Immature natural killer cell (primary cell): ENCODE measurements around the gene SNTG2. TPM values are rescaled to one million over a fixed set of nuclear protein-coding genes. Genes with fewer than 3 reads are reported as not detected.
"Not testable (repeated sequence)": the region's sequence is repeated elsewhere in the genome, so short reads cannot be mapped to it uniquely, and the experiment has no call there.

Experiments used
- DNase-seq, 3 donors: peaks; one replicate each; pipeline ENCODE4 v3.0.0; 2022; ENCODE audit warnings: mixed read lengths in 1 of 3
- H3K27ac Mint-ChIP-seq, 6 donors: one replicate each; pipeline ENCODE4 v1.8.0; 2020; ENCODE audit warnings: mixed read lengths in 6 of 6, mild to moderate bottlenecking in 5 of 6, inconsistent platforms in 4 of 6, moderate library complexity in 3 of 6
- H3K27me3 Mint-ChIP-seq, 3 donors: one replicate each; pipeline ENCODE4 v1.8.0; 2020 to 2021; ENCODE audit warnings: low read depth in 3 of 3, mild to moderate bottlenecking in 3 of 3, mixed read lengths in 3 of 3, moderate library complexity in 3 of 3, inconsistent platforms in 1 of 3
- H3K36me3 Mint-ChIP-seq, 3 donors: one replicate each; pipeline ENCODE4 v1.8.0; 2020; ENCODE audit warnings: mixed read lengths in 3 of 3, inconsistent platforms in 2 of 3, mild to moderate bottlenecking in 2 of 3
- H3K4me1 Mint-ChIP-seq, 2 donors: one replicate each; pipeline ENCODE4 v1.8.0; 2020; ENCODE audit warnings: inconsistent platforms in 2 of 2, mild to moderate bottlenecking in 2 of 2, mixed read lengths in 2 of 2, moderate library complexity in 1 of 2
- H3K4me3 Mint-ChIP-seq, 5 donors: one replicate each; pipeline ENCODE4 v1.8.0; 2020; ENCODE audit warnings: mild to moderate bottlenecking in 5 of 5, mixed read lengths in 5 of 5, inconsistent platforms in 3 of 5, moderate library complexity in 3 of 5
- H3K9me3 Mint-ChIP-seq, 6 donors: one replicate each; pipeline ENCODE4 v1.8.0; 2020; ENCODE audit warnings: mild to moderate bottlenecking in 6 of 6, mixed read lengths in 6 of 6, inconsistent platforms in 4 of 6, moderate library complexity in 3 of 6
- polyA plus RNA-seq, 3 donors: library from polyadenylated mRNA; unstranded; fragments of 300-500 nt; fragmentation: Illumina TruSeq; gene quantifications; one replicate each; pipeline ENCODE4 v1.2.3, GENCODE V29; 2021

The SNTG2 gene
- polyA plus RNA-seq, 3 donors from 2014 or later: not detected

DNA sequence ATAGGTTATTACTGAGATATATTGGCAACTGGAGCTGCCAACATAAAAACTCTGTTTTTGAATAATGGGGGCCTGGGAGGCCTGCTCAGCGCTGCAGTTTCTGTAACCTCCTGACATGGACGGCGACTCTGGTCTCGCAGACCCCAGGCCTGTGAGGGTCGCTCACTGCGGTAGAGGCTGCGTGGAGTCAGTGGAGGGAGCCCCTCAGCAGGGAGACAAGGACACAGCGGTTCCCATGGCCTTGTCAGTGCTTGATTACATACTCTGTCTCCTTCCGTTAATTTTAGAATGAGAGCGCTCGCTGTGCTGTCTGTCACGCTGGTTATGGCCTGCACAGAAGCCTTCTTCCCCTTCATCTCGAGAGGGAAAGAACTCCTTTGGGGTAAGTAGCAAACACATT is 463.5 kb downstream of the SNTG2 start:
- no peak for DNase-seq
- Mint-ChIP-seq H3K36me3 (no peaks in the 10 kb centered on the region), H3K9me3 (peaks cover 0 to 2% (median 0%) of the 10 kb centered on the region in 6 donors), H3K4me1 (no peaks in the 10 kb centered on the region), H3K27ac (no peak overlapping the region), H3K4me3 (no peak overlapping the region), H3K27me3 (peaks cover 0 to 7% (median 2%) of the 10 kb centered on the region in 3 donors)

DNA sequence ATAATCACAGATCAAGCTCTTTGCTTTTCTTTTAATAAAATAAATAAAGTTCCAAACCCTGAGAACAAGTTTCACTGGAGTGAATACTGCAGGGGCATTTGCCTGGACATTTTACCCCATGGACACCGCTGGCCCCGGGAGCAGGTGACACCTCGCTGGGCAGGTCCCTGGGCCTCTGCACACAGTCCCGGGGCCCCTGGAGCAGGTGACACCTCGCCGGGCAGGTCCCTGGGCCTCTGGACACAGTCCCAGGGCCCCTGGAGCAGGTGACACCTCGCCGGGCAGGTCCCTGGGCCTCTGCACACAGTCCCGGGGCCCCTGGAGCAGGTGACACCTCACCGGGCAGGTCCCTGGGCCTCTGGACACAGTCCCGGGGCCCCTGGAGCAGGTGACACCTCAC is 464.3 kb downstream of the SNTG2 start:
- H3K4me3 Mint-ChIP-seq, H3K4me1 Mint-ChIP-seq, DNase-seq, H3K27ac Mint-ChIP-seq, H3K9me3 Mint-ChIP-seq, H3K36me3 Mint-ChIP-seq, H3K27me3 Mint-ChIP-seq: not testable (repeated sequence)

DNA sequence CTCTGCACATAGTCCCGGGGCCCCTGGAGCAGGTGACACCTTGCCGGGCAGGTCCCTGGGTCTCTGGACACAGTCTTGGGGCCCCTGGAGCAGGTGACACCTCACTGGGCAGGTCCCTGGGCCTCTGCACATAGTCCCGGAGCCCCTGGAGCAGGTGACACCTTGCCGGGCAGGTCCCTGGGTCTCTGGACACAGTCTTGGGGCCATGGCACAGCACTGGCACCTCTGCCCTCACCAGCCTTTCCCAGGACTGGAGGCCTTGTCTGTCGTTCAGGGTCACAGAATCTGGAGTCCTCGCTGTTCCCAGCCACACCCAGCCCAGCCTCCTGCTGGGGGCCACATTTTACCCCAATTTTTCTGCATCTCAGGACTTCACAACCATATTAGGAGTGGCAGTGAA is 464.9 kb downstream of the SNTG2 start:
- H3K9me3 Mint-ChIP-seq: peaks cover 0 to 2% (median 0%) of the 10 kb centered on the region in 6 donors
- H3K4me1 Mint-ChIP-seq: no peaks in the 10 kb centered on the region
- H3K4me3 Mint-ChIP-seq: no peak overlapping the region
- no peak for DNase-seq
- peaks cover 0 to 4% (median 2%) of the 10 kb centered on the region in 3 donors for H3K27me3 Mint-ChIP-seq
- no peaks in the 10 kb centered on the region for H3K36me3 Mint-ChIP-seq
- no peak overlapping the region for H3K27ac Mint-ChIP-seq
